ENCODE measurements around the gene NIPBL. TPM values are rescaled to one million over a fixed set of nuclear protein-coding genes. Genes with fewer than 3 reads are reported as not detected.

The NIPBL gene
- total and polyA plus RNA-seq, 4 experiments from 2014 or later: 3.8 to 110 (median 74.4) TPM

DNA sequence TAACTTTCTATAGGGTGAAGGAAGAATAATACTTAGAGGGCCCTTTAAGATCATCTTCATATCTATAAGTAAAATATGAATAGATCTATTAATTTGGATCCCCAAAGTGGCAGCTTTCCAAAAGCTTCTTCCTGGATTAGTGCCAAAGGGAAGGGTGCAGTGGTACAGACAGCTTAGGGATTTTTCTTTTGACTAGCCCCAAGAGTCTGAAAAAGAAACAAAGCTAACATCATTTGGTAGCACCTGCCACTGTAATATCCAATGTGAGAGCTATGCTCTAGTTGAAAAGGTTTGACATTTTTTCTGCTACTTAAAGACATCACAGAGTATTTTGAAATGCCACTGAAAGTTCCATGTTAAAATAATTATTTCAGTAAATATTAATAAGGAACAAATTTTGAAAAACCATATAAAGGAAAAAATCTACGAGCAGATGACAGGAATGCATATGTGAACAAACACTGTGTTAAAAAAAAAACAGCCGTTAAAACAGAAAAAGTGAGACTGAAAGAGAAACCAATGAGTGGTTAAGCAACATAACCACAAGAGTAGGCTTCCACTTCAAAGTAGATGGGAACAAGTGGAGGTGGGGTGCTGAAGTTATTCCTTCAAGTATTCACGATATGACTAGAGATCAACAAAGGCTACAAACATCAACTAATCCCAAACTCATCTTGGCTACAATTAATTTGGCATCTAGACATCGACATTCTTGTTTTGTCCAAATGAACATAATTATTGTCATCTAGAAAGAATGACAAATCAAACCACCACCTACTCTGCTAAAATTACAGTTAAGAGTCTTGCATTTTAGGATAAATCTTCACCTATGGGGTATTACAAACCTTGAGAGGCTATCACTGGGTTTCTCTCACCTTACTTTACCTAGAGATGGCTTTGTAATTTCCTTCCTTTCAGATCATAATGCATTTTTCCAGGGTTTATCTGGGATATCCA is 235.1 kb downstream of the NIPBL start:
- Mint-ChIP-seq H3K36me3 (peaks cover 23 to 43% of the 10 kb centered on the region in 2 donors), H3K4me1 (peaks cover 22 to 44% (median 30%) of the 10 kb centered on the region in 4 donors), H3K27ac (peak overlapping the region in 5 of 7 donors; percentile 6 to 77 (median 14)), H3K27me3 (no peaks in the 10 kb centered on the region), H3K9me3 (no peaks in the 10 kb centered on the region), H3K4me3 (peak overlapping the region; percentile 26 to 81 (median 72))
- intact Hi-C loops (cut with micrococcal nuclease): no loop called here
- H3K9me3 ChIP-seq (ENCODE audit: control insufficient read depth in 1 of 2, low read length in 2 of 2): no peaks in the 10 kb centered on the region
- ChIA-PET POLR2A (ENCODE audit: partially characterized antibody) (no interaction called here), CTCF (ENCODE audit: partially characterized antibody) (no interaction called here)
- H3K4me3 ChIP-seq (ENCODE audit: low read length in 2 of 2): peak overlapping the region in 1 of 2 donors; percentile 44
- H3K4me1 ChIP-seq (ENCODE audit: insufficient read depth, low read length): peaks cover 25% of the 10 kb centered on the region
- peak in 4 of 5 donors; percentile 22 to 56 (median 48) for DNase-seq
- no peaks in the 10 kb centered on the region for H3K27me3 ChIP-seq (ENCODE audit: insufficient read depth, low read length)
- no peak overlapping the region for H3K27ac ChIP-seq (ENCODE audit: low read depth, low read length)
- H3K36me3 ChIP-seq (ENCODE audit: insufficient read depth, low read length): no peaks in the 10 kb centered on the region

DNA sequence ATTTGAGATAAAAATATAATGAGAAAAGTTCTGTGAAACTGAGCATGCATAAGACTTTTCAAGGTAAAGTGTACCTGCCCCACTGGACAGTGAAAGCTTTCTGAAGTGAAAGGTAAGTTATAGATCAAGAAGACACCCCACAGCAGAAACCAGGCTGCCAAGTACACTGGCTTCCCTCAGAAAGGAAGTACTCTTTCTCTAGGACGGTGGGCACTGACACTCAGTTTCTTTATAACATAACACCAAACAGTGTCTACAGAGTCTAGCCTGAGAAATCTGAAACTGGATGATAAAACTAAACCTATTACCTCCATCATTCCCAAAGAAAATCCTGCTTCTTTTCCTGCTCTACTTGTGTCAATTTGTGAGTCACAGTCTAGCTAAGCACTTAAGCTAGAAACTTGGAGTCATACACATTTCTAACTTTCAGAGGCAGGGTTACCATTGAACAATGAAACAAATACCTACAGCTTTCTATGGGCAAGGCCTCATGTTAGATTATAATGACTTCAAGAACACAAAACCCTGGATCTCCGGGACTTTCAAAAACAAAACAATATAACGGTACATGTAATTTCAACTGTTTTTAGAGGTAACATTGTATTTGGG is 235.9 kb downstream of the NIPBL start:
- Mint-ChIP-seq H3K9me3 (no peaks in the 10 kb centered on the region), H3K27me3 (no peaks in the 10 kb centered on the region), H3K4me3 (peak overlapping the region in 7 of 8 donors; percentile 11 to 79 (median 65)), H3K27ac (peak overlapping the region in 5 of 7 donors; percentile 14 to 77 (median 26)), H3K36me3 (peaks cover 18 to 44% of the 10 kb centered on the region in 2 donors), H3K4me1 (peaks cover 22 to 44% (median 30%) of the 10 kb centered on the region in 4 donors)
- peak overlapping the region in 1 of 2 donors; percentile 44 for H3K4me3 ChIP-seq (ENCODE audit: low read length in 2 of 2)
- intact Hi-C loops (cut with micrococcal nuclease): no loop called here
- POLR2A ChIA-PET (ENCODE audit: partially characterized antibody): no interaction called here
- no peak for DNase-seq
- peaks cover 25% of the 10 kb centered on the region for H3K4me1 ChIP-seq (ENCODE audit: insufficient read depth, low read length)
- CTCF ChIA-PET (ENCODE audit: partially characterized antibody): no interaction called here
- no peaks in the 10 kb centered on the region for H3K36me3 ChIP-seq (ENCODE audit: insufficient read depth, low read length)
- H3K27ac ChIP-seq (ENCODE audit: low read depth, low read length): no peak overlapping the region
- no peaks in the 10 kb centered on the region for H3K9me3 ChIP-seq (ENCODE audit: control insufficient read depth in 1 of 2, low read length in 2 of 2)
- no peaks in the 10 kb centered on the region for H3K27me3 ChIP-seq (ENCODE audit: insufficient read depth, low read length)
